ENCODE results near the gene MGLL. TPM values are rescaled to one million over a fixed set of nuclear protein-coding genes. Genes with fewer than 3 reads are reported as not detected.
A peak's percentile ranks its signal among the peaks of the same experiment; 100 is the strongest.

MGLL gene
- total RNA-seq, 1 experiment from 2014 or later: 10.5 TPM

DNA sequence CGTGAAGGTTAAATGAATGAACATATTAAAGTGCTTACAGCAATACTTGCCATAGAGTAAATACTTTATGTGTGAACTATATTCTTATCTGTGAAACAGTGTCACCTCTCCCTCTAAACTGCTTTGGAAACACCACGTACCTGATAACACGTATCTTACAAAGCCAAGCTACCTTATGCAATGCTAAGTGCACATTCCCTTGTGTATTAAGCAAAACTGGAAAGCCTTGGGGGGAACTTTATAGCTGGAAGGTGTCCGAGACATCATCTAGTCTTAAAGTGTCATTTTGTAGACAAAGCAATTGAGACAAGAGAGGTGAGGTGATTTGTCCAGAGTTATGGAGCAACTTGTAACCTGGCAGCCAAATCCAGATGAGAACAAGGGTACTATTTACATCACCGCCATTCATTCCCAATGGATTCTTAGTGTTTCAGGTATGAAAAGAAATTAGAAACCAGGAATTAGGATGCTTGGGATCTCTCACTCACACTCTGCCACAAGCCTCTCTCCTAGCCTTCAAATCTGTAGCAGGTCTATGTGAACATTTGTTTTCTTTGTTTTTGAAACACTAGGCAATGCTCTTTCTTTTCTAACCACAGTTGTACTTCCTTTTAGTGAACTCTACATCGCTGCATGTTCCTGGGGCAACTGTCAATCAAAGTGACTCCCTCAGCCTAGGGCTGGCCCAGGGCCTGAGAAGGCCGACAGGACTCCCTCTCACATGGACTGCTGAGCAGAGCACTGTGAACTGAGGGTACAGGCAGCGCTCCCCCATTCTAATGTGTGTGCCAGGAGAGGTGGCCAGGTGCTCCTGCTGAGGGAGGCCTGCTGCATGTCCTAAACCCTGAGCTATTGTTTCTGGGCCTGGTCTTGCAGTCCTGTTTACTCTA is 13.9 kb upstream of the MGLL start:
- DNase-seq (ENCODE audit: low read depth): no peak

DNA sequence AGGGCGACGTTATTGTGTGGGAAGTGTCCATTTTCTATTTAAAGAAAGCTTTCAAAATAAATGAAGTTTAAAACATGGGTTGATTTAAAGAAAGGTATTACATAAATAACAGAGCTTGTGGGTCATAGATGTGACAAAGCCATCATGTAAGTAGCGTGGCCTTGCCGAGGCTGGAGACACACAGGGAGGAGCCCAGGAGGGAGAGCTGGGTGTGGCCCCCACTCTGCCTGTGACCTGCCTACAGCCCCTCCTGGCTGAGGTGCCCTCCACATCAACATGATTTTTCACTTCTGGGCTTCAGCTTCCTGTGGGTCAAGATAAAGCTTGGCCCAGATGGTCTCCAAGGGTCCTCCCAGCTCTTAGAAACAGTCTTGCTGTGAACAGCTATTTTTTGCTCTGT is 12.5 kb upstream of the MGLL start:
- DNase-seq (ENCODE audit: low read depth): no peak

DNA sequence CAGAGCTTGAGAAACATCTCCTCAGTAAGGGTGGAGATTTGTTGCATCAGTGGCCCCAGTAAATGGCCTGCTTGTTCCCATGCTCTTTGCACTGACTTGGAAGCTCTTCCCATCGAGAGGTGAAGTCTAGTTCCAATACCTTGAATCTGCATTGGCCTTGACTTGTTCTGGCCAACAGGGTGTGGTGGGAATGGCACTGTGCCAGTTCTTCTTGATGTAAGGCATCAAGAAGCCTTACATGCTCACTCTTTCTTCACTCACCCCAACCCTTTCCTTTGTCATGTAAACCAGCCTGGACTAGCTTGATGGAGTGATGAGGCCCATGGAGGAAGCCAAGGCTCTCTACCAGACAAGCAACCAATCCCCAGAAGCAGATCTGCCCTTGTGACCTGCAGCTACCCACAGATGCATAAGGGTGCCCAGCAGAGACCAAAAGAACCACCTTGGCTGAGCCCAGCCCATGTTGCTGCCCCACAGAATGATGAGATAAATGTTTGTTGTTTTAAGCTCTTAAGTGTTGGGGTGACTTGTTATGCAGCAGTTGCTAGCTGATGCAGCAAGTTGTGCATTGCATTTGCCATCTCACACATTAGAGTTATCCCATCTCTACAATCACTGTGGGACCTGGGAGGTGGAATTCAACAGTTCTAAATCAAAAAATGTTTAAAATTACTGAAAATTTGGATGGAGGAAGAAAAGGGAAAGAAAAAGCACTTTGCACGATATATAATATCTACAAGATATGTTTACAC is 11.1 kb upstream of the MGLL start:
- DNase-seq (ENCODE audit: low read depth): no peak

DNA sequence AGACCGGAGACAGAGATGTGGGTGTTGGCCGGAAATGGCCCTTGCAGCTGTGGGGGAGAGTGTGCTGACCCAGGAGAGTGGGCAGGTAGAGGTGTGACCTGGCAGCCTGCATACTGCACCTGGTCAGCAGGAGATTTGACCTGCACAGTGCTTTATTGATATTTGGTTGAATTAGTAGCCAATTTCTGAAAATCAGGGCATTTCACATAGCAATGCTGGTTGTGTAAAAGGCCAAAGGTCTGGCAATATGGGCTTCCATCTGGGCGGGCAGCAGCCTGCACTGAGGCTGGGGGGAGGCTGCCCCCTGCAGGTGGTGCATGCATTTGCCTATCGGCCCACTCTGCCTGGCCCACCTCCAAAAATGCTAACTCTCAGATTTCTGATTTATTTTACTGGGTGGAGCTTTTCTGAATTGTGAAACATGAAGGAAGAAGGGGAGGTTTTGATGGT is 9.4 kb upstream of the MGLL start:
- DNase-seq (ENCODE audit: low read depth): peak; percentile 57

DNA sequence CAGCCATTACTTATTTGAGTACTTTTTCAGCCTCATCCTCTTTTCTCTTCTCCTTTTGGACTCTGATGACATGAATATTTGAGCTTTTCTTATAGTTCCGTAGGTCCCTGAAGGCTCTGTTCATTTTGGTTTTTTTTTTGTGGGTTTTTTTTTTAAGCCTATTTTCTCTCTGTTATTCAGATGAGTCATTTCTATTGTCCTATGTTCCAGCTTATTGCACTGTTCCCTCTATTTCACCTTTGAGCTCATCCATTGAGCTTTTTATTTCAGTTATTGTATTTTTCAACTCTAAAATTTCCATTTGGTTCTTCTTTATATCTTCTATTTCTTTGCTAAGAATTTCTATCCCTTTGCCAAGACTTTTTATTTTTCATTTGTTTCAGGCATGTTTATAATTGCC is 7.2 kb upstream of the MGLL start:
- peak; percentile 53 for DNase-seq (ENCODE audit: low read depth)

DNA sequence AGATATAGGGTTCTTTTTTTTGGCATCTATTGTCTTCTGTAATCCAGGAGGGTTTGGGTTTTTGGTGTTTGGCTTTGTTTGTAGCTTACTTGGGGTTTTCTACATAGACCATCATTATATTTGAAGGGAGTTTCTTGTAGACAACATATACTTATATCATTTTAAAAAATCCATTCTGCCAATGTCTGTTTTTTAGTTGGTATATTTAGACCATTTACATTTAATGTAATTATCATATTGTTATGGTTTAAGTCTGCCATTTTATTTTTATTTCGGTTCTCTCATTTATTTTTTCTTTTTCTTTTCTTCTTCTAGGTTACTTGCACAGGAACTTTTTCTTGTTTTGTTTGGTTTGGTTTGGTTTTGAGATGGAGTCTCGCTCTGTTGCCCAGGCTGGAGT is 5.5 kb upstream of the MGLL start:
- no peak for DNase-seq (ENCODE audit: low read depth)

DNA sequence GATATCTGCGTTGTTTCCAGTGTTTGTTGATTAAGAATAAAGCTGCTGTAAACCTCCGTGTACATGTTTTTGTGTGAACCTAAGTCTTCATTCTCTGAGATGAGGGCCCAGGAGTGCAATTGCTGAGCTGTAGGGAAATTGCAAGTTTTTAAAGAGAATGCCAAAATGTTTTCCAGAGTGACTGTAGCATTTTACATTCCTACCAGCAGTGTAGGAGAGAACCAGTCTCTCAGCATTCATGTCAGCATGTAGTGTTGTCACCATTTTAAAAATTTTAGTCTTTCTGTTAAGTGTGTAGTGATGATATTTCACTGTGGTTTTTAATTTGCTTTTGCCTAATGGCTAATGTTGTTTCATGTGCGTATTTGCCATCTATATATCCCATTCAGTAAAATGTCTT is 3.4 kb upstream of the MGLL start:
- no peak for DNase-seq (ENCODE audit: low read depth)

DNA sequence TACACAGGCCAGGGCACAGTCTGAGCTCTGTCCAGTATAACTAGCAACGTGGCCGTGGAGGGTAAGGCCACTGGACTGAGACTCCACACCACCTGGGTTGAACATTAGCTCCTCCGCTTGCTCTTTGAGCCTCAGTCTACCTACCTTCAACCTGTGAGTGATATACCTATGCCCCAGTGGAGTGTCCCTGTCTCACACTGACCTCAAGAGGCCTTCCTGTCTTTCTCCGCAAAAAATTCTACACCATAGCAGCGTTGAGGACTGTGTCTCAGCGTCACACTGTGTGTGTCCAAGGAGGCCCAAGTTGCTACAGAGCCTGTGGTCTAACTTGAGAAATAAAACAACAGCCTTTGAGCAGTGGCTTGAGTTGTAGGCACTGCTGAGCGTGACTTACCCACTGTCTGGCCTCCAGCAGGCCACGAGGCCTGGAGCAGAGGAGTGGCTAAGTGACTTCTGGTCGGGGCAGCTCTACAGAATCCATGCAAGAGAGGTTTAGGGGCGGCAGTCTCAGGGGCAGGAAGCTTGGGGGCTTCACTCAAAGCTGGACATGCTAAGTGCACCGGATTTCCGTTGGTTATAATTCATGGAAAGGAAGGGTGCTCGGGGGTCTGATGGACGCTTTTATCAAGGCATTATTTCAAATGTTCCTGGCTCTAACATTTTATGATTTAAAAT is 2.0 kb upstream of the MGLL start:
- no peak for DNase-seq (ENCODE audit: low read depth)

DNA sequence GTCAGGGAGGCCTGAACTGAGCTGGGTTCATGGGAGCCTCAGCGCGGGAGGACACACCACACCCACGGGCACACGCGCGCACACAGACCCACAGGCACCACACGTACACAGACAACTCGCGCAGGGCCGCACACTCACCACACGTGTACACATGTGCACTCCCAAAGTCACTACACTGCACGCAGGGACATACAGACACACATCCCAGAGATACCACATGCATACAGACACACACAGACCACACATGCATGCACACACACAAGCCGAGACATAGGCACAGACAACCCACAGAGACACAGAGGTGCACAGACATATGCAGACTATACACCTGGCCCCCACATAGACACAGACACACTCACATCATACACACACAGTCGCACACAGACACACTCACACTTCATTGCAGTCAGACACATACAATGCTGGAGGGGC is 1.1 kb upstream of the MGLL start:
- no peak for DNase-seq (ENCODE audit: low read depth)

DNA sequence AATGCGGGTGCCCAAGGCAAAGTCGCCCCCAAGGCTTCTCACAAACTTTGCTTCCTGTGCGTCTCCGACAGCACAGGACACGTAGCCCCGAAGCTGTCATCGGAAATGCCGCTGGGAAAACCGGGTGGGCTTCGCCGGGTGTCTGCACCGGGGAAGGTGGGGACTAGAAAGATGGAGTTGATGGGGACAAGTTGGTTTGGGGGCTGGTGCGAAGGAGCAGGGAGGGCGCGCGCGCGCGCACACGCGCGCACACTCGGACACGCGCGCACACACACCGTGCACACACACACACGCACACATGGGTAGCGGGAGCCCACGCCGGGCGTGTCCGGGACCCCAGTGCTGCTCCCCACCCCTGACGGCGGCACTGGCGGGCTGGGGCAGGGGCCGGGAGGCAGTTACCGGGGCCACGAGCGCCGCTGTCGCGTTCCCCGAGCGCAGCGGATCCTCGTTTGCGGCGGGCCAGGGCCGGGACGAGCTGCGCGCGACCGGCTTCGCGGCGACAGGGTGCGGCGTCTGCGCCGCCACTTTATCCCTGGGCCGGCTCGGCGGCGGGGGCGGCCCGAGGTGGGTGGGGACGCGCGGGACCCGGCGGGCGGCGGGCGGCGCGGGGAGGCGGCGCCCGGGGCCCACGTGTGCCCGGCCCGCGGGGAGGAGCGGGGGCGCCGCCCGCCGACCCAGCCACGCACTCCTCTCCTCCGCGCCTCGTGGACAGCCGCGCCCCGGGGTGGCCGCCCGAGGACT is 539 bp upstream of the MGLL start:
- no peak for DNase-seq (ENCODE audit: low read depth)

DNA sequence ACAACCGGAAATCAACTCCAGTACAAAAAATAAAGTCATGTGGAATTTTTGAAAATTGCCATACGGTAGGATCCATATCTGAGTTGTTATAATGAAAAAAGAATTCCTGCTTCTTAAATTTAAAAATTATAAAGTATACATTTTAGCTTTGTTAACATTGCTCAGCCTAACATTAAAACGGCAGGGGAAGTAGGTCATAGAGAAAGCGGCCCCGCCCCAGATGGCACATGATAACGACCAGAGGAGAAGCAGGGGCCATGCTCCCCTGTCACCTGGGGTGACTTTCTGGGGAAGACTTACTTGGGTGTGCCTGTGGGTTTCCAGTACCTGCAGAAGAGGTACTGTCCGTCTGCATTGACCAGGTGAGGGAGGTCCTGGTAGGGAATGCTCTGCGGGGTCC is 921 bp downstream of the MGLL start:
- no peak for DNase-seq (ENCODE audit: low read depth)

DNA sequence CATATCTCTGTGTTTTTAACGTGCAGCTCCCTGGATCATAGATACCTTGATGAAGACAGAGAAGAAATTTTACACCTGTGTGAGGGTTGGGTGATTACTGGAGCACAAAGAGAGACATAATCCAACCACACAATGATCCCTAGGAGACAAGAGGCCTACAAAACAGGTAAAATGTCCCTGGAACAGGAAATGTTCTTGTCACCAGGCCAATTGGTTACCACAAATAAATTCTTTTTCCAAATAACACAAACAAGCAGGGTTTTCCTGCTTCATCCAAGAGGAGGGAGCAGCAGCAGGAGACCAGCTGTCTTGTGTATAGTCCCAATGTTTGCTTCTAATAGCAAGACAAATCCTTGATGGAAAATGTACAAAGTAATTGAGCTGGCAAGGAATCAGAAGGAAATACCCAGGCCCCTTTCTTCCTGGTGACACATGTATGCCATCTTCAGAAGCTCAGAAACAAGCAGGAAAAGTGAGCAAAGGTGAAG is 1.4 kb downstream of the MGLL start:
- DNase-seq (ENCODE audit: low read depth): peak; percentile 37

DNA sequence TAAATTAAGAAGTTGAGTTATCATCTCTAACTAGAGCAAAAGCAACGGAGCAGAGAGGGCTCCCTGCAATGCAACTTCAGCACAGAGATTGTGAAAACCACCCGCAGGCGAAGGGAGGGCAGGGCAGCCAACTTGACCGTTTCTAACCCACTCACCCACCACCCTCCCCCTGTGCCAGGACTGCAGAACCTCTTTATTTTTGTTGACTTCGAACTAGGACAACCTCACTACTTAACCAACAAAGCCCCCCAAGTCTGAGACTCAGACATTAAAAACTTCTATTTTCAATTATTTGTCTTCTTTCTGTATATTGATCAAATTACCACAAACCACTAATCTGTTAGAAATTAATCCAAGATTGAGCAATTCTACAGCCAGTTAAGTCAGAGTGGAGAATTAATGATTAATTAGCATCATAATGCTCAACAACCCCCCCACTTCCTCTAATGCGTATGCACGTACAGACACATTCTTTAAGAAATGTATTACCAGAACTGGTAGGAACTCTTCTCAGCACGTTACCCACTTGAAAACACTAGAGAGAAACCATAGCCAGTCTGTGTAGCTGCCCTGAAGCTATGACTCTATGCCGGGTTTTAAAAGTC is 2.0 kb downstream of the MGLL start:
- no peak for DNase-seq (ENCODE audit: low read depth)

DNA sequence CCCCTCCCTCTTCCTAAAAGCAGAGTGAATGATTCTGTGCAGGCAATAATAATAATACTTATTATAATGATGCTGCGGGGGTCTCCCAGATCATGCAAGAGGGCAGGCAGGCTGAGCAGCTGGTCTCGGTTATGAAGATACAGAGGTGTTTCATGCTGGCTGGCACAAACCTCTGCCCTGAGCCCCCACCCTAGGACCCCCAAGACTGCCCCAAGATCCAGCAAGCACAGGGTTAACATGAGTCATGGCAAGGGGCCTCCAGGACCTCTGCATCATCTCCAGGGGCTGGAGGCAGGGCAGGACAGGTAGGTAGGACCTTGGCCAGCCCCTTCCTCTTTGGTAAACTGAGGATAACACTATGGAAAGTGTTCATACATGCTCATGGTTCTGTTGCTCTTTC is 2.7 kb downstream of the MGLL start:
- DNase-seq (ENCODE audit: low read depth): no peak

DNA sequence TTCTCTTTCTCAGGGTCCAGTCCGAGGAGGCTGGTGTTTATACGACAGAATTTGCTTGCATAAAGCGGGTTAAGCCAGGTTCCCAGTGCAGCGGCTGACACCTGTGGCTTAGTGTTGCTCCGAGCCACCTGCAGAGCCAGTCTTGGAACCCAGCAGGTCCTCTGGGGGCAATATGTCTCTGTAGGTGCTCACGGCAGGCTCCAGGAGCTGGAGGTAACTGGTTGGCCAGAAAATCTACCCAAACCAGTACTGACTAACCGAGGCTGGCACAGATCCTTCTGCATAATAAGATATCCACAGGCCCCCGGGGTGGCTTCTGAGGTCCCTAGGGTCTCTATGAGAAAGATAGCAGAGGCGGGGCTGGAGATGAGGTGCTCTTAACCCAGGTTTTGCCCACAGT is 3.2 kb downstream of the MGLL start:
- DNase-seq (ENCODE audit: low read depth): no peak

DNA sequence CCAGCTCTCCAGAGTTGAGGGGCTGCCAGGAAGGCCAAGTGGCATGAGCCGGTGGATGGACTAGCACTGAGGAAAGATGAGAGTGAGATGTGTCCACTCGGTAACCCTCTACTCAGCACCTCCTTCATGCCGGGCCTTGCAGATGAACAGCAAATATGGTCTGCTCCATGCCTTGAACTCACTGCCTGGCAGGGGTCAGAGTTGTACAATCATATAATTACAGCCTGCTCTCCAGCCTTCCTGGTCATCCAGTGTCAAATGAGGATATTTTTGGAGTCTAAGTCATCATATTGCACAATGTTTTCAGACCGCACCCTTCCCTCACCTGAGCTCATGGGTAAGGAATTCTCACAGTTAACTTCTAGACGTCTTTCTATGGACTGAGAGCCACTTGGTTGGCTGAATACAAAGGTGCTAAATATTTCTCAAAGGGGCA is 4.9 kb downstream of the MGLL start:
- DNase-seq (ENCODE audit: low read depth): peak; percentile 93

DNA sequence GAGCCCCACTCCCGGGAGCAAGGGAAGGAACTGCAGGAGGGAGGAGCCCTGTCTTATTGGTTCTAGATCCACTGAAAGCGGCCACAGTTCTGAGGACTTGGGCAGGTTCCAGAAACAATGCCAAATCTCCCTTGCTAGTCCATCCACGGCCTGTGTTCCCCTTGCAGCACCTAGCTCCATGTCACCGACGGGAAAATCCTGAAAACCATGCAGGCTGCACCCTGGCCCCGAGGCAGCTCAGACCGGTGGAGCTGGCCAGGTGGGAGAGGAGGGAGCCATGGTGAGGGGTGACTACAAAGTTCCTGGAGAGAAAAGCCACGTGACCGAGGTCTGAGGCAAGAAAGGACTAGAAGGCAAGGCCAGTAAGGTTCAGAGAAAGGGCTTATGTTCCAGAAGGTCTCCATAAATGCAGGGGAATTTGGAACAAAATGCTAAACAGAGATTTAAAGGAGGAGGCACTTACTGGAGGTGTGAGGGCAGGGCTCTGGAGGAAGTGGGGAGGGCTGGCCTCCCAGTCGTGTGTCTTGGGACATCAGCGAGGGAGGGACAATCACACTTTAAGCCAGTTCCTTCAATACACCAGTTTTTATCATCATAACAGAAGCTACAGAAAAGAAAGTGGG is 5.4 kb downstream of the MGLL start:
- DNase-seq (ENCODE audit: low read depth): no peak

DNA sequence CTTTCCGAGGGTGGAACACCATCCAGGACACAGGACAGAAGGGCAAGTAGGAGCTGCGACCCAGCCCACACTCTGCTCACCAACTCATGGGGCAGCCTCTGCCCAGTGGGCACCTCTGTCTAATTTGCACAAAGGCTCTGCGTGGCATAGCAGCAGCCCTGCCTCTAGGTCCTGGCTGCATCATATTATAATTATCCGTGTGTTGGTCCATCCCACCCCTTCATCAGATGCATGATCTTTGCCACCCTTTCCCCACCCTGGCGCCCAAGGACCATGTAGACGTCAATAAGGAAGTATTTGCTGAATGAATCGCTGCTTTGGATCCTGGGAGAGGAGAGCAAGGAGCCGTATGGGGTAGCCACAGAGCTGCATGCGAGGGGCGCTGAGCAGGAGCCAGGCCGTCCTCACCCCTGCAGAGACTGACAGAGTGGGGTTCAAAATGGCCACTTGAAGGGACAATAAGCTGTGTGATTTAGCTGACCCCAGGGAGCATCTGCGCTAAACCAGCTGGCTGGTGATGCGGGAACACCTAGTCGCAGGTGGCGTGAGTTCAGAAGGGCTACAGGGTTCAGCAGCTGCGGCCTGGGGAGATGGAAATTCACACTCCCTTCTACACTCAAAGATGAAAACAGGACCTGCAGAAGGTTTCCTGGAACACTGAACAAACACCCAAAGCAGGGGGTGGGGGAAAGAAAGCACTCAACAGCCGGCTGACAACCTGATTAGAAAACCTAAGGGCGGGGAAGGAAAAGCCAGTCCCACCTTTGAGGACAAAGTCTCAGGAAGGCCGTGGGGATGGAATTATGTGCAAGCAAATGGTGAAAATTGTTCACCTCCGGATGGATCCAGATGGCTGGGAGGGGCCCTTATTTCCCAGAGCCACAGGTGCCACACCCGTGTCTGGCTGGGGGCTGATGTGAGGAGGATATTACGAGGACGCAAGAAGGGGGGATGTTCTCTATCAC is 6.4 kb downstream of the MGLL start:
- DNase-seq (ENCODE audit: low read depth): no peak

DNA sequence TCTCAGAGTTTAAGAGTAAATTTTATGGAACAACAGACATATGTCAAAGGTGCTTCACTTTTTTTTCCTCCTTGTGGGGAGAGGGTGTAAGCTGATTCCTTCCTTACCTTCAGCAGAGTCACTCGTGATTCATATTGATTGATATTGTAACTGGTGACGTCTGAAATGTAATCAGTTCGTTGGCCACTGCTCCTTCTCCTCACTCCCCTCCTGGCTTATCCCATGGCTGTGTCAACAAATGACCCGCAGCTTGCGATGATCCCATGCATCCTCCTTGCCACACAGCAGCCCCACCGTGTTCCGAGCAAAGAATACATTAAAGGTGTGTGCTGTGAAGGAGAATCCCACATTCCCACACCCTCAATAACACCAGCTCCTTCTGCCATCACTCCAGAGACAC is 7.3 kb downstream of the MGLL start:
- DNase-seq (ENCODE audit: low read depth): no peak

Data from HT1080 (cell line).